PC-9 (cell line): ENCODE measurements around the gene PDK2. TPM values are rescaled to one million over a fixed set of nuclear protein-coding genes. Genes with fewer than 3 reads are reported as not detected.
A peak's percentile ranks its signal among the peaks of the same experiment; 100 is the strongest.

Experiments used
- BruUV-seq: library from RNA; stranded (reverse); fragments of 400-500 nt; replicated peaks from 2 replicates; lab custom pipeline; 2021; lab: Mats Ljungman, UMichigan
- CTCF ChIA-PET: fragments of 300-600 bp; sonication (Branson Sonifier 250); formaldehyde crosslinking; loops from one replicate; lab custom pipeline; 2022; ENCODE audit warnings: antibody characterized with exemption; lab: Charles Lee
- POLR2A ChIA-PET: fragments of 300-600 bp; sonication (Branson Sonifier 250); formaldehyde crosslinking; loops from one replicate; lab custom pipeline; 2022; ENCODE audit warnings: antibody characterized with exemption; ENCODE audit not compliant: unreplicated experiment; lab: Charles Lee
- DNase-seq, 2 experiments: peaks; one replicate each; pipeline versions ENCODE4 v3.0.0 to v3.0.0-alpha.2; 2015 to 2022; ENCODE audit warnings: mixed read lengths in 1 of 2
- H2AFZ ChIP-seq: fragments of 200-600 bp; sonication (generic); 2 replicates; pipeline ENCODE4 v1.8.1; 2017; ENCODE audit warnings: antibody characterized with exemption
- H3F3A ChIP-seq: fragments of 200-600 bp; sonication (generic); 2 replicates; pipeline ENCODE4 v1.8.1; 2017; ENCODE audit warnings: antibody characterized with exemption, mild to moderate bottlenecking, low read depth; ENCODE audit not compliant: insufficient read depth
- H3K27ac ChIP-seq: fragments of 200-600 bp; sonication (generic); 2 replicates; pipeline ENCODE4 v1.6.1; 2016; ENCODE audit warnings: mixed run types
- H3K27me3 ChIP-seq: fragments of 200-600 bp; sonication (generic); 2 replicates; pipeline ENCODE4 v1.6.1; 2016; ENCODE audit warnings: low read depth, mixed run types; ENCODE audit not compliant: insufficient read depth
- H3K36me3 ChIP-seq: fragments of 200-600 bp; sonication (generic); 2 replicates; pipeline ENCODE4 v1.6.1; 2016; ENCODE audit warnings: low read depth, mixed run types
- H3K4me1 ChIP-seq: fragments of 200-600 bp; sonication (generic); replicated peaks from 2 replicates; pipeline ENCODE4 v1.6.1; 2016; ENCODE audit warnings: mixed run types; ENCODE audit not compliant: insufficient read depth
- H3K4me2 ChIP-seq: fragments of 200-600 bp; sonication (generic); 2 replicates; pipeline ENCODE4 v1.6.1; 2017; ENCODE audit warnings: mixed run types
- H3K4me3 ChIP-seq: fragments of 200-600 bp; sonication (generic); 2 replicates; pipeline ENCODE4 v1.6.1; 2016; ENCODE audit warnings: mixed run types
- H3K79me2 ChIP-seq: fragments of 200-600 bp; sonication (generic); 2 replicates; pipeline ENCODE4 v1.6.1; 2017; ENCODE audit warnings: low read depth, mixed run types
- H3K9me2 ChIP-seq: fragments of 200-600 bp; sonication (generic); 2 replicates; pipeline ENCODE4 v1.8.1; 2017; ENCODE audit warnings: mild to moderate bottlenecking; ENCODE audit not compliant: insufficient read depth
- H3K9me3 ChIP-seq: fragments of 200-600 bp; sonication (generic); 2 replicates; pipeline ENCODE4 v1.8.1; 2016; ENCODE audit warnings: low read depth; ENCODE audit not compliant: insufficient read depth
- H4K20me1 ChIP-seq: fragments of 200-600 bp; sonication (generic); 2 replicates; pipeline ENCODE4 v1.8.1; 2017; ENCODE audit not compliant: insufficient read depth
- CTCF ChIP-seq: fragments of 200-600 bp; sonication (generic); conservative IDR thresholded peaks from 2 replicates; pipeline ENCODE4 v1.6.1; 2017; ENCODE audit warnings: mixed run types, antibody characterized with exemption, mild to moderate bottlenecking, moderate library complexity
- EZH2 ChIP-seq: fragments of 200-600 bp; sonication (generic); IDR thresholded peaks from 2 replicates; pipeline ENCODE4 v1.8.0; 2017; ENCODE audit warnings: antibody characterized with exemption, low read depth
- intact Hi-C: fragments of 100-400 bp; cut with micrococcal nuclease; formaldehyde crosslinking; loops from one replicate; pipeline ENCODE4 v1.10.0; 2022; ENCODE audit not compliant: unreplicated experiment
- total RNA-seq: library from RNA; stranded (reverse); gene quantifications from 2 replicates; pipeline ENCODE4 v1.2.3, GENCODE V29; 2021

PDK2 gene
- total RNA-seq, 1 experiment from 2014 or later, result 58.7 TPM

DNA sequence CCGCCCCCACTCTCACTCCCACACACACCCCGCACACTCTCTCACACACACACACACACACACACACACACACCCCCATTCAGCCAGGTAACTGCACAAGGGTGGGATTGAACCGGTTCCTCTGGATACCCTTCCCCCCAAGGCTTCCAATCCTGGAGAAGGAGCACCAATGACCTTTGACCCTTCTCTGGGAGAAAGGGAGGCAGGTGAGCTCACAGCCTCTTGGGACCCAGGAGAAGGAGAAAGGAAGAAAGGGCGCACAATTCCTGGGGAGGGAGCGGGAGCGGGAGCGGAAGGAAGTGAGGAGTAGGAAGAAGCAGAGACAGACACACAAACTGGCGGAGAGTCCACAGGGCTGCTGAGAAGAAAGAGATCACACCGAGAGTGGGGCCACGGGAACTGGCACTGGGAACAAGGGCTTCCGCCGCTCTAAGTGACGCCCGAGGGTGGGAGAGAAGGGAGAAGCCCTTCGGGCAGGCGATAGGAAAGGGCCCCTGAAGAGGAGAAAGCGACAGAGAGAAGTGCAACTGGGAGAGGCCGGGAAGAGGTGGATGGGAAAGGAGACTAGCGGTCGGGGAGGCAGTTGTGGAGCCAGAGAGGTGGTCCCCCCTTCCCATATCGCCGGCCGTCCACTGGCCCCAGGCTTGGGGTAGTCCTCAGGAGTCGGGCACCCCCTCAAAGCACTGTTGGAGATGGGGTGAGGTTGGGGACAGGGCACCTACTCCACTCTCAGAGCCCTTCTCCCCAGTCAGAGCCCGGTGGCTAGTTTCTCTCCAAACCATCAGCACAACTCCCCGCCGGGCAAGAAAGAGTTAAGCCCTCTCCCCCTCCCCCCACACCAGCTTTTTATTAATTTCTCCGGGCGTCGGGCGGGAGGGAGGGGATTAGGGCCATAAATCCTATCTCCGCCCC lies 33.5 kb downstream of the PDK2 start:
- H3F3A ChIP-seq, result peaks cover 16% of the 10 kb centered on the region; the same call in 1 of the 2 replicates
- H3K79me2 ChIP-seq, result no peaks in the 10 kb centered on the region
- H3K4me1 ChIP-seq, result peaks cover 9% of the 10 kb centered on the region; the same call in 1 of the 2 replicates
- CTCF ChIA-PET, result interaction anchor here (0.6 kb wide), 1 partner anchor 35 kb away, joined by 3 read pairs; no protein-coding TSS in a partner anchor
- H3K27me3 ChIP-seq, result peaks cover 28% of the 10 kb centered on the region
- H2AFZ ChIP-seq, result no peak overlapping the region
- POLR2A ChIA-PET, result no interaction called here
- TF ChIP-seq CTCF (no peak), EZH2 (no peak)
- no peak overlapping the region for H3K27ac ChIP-seq
- no peak for DNase-seq
- H3K9me3 ChIP-seq, result no peaks in the 10 kb centered on the region
- H3K4me3 ChIP-seq, result no peak overlapping the region
- no peaks in the 10 kb centered on the region for H3K9me2 ChIP-seq
- no peaks in the 10 kb centered on the region for H4K20me1 ChIP-seq
- H3K4me2 ChIP-seq, result no peak overlapping the region; the same call in 1 of the 2 replicates
- no TSS peak for BruUV-seq
- intact Hi-C loops, result no loop called here
- no peaks in the 10 kb centered on the region for H3K36me3 ChIP-seq

DNA sequence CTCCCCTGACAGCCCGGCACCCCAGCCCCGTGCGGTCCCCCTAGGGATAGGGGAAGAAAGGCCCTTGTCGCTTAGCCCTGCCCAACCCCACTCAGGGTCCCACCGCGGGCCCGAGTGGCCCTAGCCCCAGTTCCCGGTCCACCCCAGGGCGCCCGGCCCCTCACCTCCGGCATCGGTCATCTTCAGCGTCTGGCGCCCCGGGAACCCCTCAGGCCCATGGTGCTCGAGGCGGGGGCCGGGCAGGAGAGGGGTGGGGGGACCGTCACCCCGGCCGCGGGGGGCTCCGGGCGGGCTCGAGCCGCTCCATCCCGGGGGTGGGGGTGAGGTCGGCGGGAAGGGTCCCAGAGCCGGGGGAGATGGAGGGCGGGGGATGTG lies 34.2 kb downstream of the PDK2 start:
- Histone ChIP-seq H3K9me2 (no peaks in the 10 kb centered on the region), H3K27me3 (peaks cover 28% of the 10 kb centered on the region), H3K4me2 (peak overlapping the region; percentile 26), H3K4me1 (peaks cover 9% of the 10 kb centered on the region; the same call in 1 of the 2 replicates), H3K4me3 (no peak overlapping the region), H3K36me3 (no peaks in the 10 kb centered on the region), H3F3A (peaks cover 20% of the 10 kb centered on the region; the same call in 1 of the 2 replicates), H3K79me2 (no peaks in the 10 kb centered on the region), H3K9me3 (no peaks in the 10 kb centered on the region), H3K27ac (no peak overlapping the region), H2AFZ (no peak overlapping the region), H4K20me1 (no peaks in the 10 kb centered on the region)
- no peak for DNase-seq
- ChIA-PET CTCF (interaction anchor here (0.6 kb wide), 1 partner anchor 35 kb away, joined by 3 read pairs; no protein-coding TSS in a partner anchor), POLR2A (no interaction called here)
- no peak for TF ChIP-seq CTCF
- TF ChIP-seq EZH2, result no peak
- BruUV-seq, result no TSS peak
- intact Hi-C loops, result no loop called here

- no peak for DNase-seq
- no peaks in the 10 kb centered on the region for H3K9me2 ChIP-seq
- peaks cover 20% of the 10 kb centered on the region; the same call in 1 of the 2 replicates for H3F3A ChIP-seq
- peaks cover 9% of the 10 kb centered on the region; the same call in 1 of the 2 replicates for H3K4me1 ChIP-seq
- H3K27me3 ChIP-seq, result peaks cover 28% of the 10 kb centered on the region
- no peaks in the 10 kb centered on the region for H3K79me2 ChIP-seq
- intact Hi-C loops, result no loop called here
- peak within 1 kb of the TSS; percentile 26 for H3K4me2 ChIP-seq
- CTCF ChIA-PET, result interaction anchor here (0.6 to 0.7 kb wide), 3 partner anchors 16 to 789 kb away, joined by 3 to 25 read pairs (median 7); no protein-coding TSS in a partner anchor
- H2AFZ ChIP-seq, result no peak within 1 kb of the TSS
- H3K4me3 ChIP-seq, result no peak within 1 kb of the TSS
- H3K9me3 ChIP-seq, result no peaks in the 10 kb centered on the region
- POLR2A ChIA-PET, result no interaction called here
- no peaks in the 10 kb centered on the region for H4K20me1 ChIP-seq
- H3K27ac ChIP-seq, result no peak within 1 kb of the TSS
- TF ChIP-seq CTCF, result no peak
- TF ChIP-seq EZH2, result no peak
- no TSS peak for BruUV-seq
- H3K36me3 ChIP-seq, result no peaks in the 10 kb centered on the region
These were observed 34.8 kb downstream of the PDK2 start, which contains the start of gene SAMD14 for GRCh38 chr17:50129728-50130558. Gene SAMD14 (minus strand): TSS chr17:50130160. CDS start chr17:50124959, 5,201 bp downstream.
